ENCODE results near the gene ZNF445.
"Not testable (repeated sequence)": the region's sequence is repeated elsewhere in the genome, so short reads cannot be mapped to it uniquely, and the experiment has no call there.

ZNF445 gene

DNA sequence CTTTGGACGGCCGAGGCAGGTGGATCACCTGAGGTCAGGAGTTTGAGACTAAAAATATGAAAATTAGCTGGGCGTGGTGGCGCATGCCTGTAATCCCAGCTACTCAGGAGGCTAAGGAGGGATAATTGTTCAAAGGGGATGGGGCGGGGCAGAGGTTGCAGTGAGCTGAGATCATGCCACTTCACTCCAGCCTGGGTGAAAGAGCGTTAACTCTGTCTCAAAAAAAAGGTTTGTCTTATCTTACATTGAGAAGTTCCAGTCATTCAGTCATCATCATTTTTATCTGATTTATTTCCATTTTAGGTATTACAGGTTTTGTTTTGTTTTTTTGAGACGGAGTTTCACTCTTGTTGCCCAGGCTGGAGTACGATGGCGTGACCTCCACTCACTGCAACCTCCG, 2.6 kb downstream of the ZNF445 start:
- DNase-seq: not testable (repeated sequence)

DNA sequence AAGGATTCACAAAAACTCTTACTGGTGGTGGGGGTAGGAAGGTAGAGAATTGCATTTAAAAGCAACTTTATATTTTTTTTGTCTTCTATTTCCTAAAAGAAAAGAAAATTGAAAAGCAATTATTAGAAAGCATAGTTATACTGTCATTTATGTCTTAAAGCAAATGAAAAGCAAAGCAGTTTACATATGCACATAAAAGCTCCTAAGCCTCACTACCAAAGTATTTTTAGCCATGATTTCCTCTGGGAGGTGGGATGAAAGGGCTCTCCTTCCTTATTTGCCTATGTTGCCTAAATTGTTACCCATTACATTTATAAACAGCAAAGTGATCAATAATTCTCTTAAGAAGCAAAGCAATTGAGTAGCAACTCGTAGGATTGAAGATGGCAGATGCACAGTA, 7.0 kb downstream of the ZNF445 start:
- DNase-seq: no peak

DNA sequence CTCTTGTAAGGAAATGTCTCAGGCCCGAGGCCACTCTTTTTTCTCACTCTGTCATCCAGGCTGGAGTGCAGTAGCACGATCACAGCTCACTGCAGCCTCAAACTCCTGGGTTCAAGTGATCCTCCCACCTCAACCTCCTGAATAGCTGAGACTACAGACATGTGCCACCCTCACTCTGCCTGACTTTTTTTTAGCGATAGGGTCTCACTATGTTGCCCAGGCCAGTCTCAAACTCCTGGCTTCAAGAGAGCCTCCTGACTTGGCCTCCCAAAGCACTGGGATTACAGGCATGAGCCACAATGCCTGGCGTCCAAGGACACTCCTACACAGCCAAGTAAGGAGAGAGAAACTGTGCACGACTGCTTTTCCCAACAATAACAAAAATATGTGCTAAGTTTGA, 7.6 kb downstream of the ZNF445 start:
- DNase-seq: no peak

DNA sequence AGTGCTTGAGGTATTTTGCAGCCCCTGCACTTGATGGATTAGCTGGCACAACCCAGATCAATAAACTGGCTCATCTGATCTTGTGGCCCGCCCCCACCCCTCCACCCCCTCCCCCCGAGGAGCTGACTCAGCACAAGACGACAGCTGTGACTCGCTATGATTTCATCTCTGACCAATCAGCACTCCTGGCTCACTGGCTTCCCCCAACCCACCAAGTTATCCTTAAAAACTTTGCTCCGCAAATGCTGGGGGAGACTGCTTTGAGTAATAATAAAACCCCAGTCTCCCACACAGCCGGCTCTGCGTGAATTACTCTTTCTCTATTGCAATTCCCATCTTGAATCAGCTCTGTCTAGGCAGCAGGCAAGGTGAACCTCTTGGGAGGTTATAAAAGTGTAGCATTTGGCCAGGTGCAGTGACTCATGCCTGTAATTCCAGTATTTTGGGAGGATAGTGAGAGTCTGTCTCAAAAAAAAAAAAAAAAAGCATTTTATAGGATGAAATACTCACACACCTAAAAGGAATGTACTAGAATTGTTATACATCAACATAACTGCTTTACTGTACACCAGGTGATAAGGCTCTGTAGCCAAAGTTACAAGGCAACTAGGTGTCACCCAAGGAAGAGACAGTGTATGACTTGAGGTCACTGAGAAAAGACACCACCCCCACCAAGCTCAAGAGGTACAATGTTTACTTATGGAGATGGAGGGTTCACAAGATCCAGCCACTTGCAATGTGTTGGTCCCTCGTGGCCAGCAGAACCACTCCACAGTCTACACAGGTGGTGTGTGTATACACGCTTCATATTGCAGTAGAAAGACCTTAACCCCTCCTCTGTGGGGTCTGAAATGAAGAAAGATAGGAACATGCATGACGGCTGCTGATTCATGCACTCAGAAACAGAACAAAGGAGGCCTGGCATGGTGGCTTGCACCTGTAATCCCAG, 8.6 kb downstream of the ZNF445 start:
- DNase-seq: no peak

DNA sequence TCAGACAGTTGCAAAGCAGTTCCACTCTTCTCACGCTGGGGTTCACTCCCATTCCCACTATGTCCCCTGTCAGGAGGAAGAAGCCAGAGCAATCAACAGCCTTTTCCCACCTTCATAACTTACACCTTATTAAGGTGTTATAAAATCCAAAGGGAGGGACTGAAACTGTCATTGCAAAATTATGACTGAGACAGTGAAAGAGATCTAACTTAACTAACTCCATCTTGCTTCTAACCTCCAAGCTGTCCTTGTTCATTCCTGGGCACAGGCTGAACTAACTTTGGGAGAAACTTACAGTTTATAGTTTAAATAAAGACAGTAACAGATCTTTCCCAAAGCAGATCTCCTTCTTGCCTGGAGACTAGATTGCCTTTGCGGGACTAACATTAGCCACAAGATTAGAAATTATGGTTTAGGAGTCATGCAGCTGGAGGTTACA, 9.4 kb downstream of the ZNF445 start:
- DNase-seq: not testable (repeated sequence)

DNA sequence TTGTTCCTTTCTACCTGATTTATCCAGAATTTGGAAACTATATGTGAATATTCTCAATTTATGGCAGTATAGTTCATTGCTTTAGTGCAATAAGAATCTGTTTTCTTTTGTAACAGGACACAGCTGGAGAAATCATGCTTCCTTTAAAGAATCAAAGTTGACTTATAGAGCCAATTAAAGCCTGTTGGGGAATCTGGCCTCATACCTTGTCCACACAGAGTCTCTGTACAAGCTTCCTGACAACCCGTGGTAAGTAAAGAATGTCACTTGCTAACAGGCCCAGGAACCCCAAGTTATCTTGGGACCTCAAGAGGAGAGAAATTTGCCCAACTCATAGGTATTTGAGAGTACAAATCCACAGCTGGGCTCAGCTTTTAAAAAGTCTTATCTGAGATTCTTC, 10.2 kb downstream of the ZNF445 start:
- no peak for DNase-seq

DNA sequence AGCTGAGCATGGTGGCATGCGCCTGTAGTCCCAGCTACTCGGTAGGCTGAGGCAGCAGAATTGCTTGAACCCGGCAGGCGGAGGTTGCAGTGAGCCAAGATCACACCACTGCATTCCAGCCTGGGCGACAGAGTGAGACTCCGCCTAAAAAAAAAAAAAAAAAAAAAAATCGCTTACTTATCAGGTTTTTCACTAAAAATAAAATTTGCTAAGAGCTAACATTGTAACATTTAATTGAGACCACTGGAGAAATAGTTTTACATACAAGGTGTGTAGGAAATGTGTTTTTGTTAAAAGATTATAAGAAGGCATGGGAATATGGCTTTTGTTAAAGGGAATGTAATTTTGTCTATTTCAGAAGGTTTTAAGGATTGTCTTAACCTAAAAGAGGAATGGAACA, 12.6 kb downstream of the ZNF445 start:
- DNase-seq: not testable (repeated sequence)

DNA sequence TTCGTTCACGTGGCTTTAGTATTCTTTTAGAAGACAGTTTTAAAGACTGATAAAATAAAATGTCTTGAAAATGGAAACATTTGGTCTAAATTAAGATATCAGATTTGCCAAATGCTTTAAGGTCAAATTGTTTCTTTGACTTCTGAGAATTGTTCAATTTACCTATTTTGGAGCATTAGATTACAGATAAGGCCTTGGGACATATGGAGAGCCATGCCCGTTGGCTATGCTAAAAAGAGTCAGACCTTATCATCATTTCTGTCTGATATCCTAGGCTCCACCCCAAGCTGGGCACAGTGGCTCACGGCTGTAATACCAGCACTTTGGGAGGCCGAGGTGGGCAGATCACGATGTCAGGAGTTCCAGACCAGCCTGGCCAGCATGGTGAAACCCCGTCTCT, 13.0 kb downstream of the ZNF445 start:
- DNase-seq: no peak

DNA sequence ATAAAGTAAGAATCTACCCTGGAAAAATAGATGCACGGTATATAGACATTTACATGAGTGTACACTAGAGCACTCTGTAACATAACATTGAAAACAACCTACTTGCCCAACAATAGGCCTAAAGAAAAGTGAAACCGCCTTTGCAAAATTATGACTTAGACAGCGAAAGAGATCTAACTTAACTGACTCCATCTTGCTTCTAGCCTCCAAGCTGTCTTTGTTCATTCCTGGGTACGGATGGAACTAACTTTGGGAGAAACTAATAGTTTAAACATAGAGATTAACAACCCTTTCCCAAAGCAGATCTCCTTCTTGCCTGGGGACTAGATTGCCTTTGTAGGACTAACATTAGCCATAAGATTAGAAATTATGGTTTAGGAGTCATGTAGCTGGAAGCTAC, 17.4 kb downstream of the ZNF445 start:
- DNase-seq: not testable (repeated sequence)

DNA sequence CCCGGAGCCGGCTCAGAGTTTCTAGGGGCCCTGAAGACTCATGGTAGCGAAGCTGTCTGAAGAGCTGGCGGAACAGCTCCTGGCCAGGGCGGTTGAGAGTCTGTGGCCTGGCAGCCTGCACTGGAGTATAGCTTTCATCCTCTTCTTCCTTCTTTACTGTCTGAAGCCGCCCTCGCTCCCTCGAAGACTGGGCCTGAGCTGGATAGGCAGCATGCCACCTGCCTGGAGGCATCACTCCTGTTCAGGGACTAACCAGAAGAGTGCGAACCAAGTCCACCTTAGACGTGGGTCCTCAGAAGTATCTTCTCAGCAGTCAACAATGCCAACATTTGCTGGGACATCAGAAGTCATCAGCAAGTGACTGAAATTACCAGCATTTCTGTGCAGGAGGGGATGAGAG, 22.2 kb downstream of the ZNF445 start:
- DNase-seq: no peak

DNA sequence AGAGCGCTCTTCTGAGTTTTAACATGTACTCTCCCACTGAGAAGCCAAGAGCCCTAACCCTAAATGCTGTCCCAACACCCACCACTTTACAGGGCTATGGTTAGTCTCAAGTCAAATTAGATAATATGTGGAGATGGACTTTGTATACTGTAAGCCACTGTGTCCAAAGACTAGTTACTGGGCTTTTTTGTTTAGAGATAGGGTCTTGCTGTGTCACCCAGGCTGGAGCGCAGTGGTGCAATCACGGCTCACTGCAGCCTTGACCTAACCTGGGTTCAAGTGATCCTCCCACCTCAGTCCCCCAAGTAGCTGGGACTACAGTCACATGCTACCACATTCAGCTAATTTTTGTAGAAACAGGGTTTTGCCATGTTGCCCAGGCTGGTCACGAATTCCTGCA, 23.2 kb downstream of the ZNF445 start:
- DNase-seq: no peak

DNA sequence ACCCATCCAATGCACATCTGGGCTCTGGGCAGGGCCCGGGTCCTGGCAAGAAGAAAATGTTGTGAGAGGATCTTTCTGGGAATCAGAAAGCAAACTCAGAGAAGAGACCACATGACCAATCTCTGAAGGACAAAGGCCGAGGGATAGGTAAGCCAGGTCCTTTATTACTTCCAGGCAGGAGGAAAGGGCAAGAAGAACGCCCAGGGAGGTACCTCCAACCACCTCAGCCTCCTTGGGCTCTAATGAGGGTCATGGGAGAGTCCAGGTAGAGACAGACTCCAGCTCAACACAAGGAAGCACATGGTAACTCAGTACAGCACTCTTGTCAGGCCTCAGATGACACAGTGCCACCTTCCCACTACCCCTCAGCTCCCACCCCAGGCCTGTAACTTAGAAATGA, 26.0 kb downstream of the ZNF445 start:
- DNase-seq: no peak

DNA sequence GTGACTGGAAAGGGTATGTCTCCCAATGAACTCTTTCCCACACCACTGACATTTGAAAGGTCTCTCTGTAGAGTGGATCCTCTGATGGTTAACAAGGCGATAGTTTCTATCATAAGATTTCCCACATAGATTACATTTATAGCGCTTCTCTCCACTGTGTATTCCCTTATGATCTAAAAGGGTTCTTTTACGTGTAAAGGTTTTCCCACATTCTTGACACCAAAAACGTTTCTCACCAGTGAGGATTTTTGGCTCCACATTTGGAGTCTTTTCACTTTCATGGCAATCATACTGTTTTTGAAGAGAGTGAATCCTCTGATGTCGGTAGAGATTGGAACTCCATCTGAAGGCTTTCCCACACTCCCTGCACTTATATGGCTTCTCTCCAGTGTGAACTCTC, 30.5 kb downstream of the ZNF445 start:
- DNase-seq: no peak

DNA sequence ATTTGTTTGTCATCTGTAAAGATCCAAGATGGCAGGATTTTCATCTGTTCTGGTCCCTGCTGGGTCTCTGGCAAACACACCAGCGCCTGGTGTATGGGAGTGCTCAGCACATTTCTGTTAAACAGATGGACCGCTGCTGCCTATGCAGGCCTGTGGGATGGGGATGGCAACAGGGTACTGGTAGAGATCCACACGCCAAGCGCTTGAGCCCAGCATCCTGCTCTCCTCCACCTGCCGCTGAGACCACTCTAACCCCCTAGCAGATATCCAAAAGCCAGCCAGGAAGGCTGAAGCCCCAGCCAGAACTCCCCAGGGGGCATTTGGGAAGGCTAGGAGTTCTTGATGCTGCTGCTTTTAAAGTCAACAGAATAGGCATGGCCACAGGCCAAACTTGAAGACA, 31.7 kb downstream of the ZNF445 start:
- no peak for DNase-seq

DNA sequence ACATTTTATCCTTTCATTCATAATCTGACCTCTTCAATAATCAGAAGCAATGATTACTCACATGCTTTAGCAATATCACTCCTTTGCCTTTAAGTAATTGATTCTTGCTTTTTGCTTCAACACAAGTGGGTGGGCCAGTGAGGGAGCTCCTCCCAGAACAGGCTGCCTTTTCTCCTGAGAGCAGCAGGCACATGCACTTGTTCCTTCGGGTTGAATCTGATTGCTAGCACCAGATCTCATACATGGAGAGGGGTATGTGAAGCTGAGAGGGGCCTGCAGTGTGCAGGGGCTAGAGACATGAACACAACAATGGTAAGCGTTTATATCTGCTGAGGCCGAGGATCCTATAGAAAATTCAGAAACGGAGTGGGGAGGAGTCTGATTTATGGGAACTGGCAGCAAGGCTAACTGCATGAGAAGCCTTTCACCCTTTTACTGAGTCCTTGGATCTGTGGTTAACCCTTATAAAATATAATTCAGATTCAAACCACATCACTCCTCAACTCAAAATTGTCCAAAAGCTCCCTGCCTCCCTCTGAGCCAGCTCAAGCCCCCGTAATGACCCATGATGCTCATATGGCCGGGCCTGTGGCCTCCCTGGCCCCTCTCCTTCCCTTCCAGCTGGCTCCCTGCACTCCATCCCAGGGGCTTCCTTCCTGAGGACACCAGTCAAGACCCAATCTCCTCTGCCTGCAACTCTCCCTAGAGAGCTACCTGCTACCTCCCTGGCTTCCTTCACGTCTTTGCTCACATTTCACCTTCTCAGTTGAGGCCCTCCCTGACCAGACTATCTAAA, 32.4 kb downstream of the ZNF445 start:
- DNase-seq: no peak

DNA sequence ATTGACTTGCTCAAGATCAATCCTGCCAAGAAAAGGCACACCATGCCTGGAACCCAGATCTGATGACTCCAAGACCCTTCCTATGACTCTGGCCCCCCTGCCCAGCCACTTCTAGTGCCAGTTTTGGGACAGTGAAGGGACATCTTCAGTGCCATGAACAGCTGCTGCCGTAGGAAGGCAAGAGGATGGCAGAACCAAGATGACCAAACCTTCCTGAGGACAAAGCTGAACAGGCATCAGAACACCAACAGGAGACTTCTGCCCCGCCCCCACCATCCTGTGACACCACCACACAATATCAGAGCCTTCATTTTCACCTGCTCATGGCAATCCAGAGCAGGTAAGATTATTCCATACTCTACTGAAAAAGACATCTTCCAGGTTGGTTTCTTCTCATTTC, 33.0 kb downstream of the ZNF445 start:
- DNase-seq: no peak

DNA sequence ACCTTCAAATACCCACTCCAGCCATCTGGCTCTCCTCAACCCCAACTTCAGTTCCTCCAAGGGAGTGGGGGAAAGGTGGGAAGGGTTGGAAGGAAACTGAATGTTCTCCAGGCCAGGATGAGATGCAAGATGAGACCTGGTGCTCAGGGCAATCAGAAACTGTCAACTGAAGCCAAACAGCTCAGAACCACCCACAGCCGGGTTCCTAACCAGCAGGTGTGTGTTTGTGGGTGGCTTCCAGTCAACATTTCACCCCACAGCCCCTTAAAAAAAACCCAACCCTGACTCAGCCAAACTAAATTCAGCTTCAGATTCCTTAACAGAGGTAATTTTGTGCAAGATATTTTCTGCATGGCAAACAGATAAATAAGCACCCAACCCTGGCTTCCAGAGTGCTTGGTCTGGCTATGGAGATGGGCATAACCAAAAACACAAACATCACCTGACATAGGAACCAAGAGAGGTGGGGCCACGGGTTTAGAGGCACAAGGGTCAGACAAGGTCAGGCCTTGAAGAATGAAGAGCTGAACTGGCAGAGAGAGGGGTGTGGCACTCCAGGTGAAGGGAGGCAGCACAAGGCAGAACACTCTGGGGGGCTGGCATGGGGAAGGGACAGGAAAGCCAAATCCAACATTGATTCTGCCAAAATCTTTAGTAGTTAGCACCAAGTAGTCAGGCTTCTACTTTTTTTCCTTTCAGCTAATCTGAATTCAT, 34.7 kb downstream of the ZNF445 start:
- no peak for DNase-seq

DNA sequence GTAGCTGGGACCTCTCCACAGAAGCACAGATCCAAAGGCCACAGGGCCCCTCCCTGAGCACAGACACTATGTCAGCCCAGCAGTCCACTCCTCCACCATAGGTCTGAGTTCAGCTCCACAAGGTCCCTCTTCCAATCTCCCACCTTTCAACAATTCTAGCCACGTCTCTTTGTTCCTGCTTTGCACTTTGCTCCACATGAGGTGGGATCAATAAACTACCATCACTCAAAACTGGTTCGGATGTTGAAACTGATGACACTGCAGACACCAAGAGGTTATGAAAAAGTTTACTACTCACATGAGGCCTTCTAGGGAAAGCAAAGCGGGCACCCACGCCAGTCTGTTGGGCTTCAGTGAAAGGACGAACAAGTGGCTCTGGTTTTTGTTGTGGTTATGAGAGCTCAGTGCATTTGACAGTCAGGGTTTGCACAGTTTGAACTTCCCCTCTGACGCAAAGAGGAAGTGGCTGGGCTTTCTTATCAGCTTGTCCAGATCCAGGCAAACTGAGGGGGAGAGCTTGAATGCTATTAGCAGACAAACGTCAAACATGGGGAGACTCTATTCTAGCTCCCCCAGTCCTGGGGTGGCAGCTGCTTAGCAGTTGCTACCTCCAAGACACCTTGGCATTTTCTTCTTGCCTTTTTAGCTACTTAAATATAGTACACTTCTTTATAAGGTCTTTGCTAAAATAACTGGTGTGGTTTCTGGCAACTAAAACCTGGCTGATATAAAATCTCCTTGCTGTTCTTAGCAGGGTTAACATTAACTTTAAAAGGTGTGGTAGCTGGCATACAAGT, 37.8 kb downstream of the ZNF445 start:
- DNase-seq: no peak

DNA sequence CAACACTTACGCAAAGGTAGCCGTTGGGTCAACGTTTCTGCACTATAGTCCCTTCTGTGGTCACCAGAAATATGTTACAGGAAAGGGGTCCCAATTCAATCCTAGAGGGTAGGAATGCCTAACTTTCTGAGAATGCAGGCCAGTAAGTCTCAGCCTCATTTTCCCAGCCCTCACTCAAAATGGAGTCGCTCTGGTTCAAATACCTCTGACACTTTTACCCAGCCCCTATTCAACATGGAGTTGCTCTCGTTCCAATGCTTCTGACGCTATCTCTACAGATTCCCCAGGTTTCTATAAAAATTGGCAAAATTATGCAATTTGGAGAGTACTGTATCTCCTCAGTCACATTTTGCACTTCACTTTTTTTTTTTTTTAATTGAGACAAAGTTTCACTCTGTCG, 39.7 kb downstream of the ZNF445 start:
- no peak for DNase-seq

DNA sequence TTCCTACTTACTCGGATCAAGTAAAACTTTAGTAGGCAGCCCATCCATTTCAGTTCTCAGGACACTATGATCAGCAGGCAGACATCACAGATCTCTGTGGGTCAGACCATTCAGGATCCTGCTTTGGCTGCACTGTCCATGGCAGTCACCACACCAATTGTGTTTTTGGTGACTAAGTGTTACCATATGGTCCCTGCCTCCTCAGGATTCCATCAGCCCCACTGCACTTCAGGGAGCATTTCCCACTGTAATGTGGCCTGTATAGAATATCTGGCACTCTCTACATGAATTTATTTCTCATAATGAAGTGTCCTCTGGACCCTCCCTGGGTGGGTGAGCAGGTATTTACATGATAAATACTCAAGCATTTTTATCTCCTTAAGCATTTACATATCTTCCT, 41.3 kb downstream of the ZNF445 start:
- no peak for DNase-seq

DNA sequence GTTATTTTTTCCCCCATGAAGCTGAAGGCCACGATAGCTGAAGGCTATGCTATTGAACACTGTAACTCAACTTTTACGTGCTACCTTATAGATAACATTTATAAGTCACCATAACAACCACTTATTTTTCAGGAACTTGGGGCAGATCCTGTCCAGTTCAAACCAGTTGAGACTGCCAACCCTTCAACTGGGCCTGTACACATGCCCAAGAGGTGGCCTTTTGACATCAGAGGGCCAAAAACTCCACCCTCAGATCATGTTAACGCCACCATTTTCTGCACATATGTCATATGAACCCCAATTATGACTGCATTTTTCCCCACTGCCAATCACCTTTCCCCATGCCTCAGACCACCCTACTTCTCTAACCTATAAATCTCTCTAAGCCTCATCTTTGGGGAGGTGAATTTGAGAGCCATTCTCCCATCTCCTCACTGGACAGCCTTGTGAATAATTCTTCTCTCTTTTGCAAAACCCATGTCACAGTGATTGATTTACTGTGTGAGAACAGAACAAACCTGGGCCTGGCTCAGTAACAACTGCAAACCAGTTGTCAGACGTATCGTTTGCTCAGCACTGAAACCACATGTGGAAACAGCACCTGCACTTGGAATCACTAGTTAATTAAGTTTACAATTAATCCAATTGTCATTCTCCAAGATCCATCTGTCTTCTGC, 42.5 kb downstream of the ZNF445 start:
- DNase-seq: no peak

DNA sequence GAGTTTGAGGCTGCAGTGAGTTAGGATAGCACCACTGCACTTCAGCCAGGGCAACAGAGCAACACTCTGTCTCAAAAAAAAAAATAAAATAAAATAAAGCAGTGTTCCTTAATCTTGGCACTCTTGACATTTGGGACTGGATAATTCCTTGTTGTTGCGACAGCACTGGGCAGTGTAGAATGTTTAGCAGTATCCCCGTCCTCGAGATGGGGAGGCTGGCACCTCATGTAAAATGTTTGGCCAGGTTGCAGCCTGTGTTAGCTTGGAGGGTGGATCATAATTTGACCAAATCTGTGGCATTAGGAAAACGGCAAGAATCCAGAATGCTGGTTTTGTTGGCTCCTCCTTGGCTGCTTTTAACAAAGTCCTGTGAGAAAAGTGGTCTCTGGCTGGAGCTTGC, 47.0 kb downstream of the ZNF445 start:
- DNase-seq: no peak

All from NCI-H774 (cell line).